ENCODE data around the gene RBFOX1.

GRCh38 chr16:7703672-7704071 lies 371.0 kb downstream of the RBFOX1 start:
- TF ChIP-seq CTCF (IDR thresholded peaks at IDR 0.05) (no peak), POLR2A (IDR thresholded peaks at IDR 0.05) (no peak)

All from lower leg skin (tissue), 3 donors.